ENCODE measurements around the gene ASPSCR1. TPM values are rescaled to one million over a fixed set of nuclear protein-coding genes. Genes with fewer than 3 reads are reported as not detected.

Gene ASPSCR1
- total and polyA plus RNA-seq, 2 of the 13 experiments (the other 11 are each of a cell fraction or from before 2014, with no cell fraction given): 274 to 314 TPM

DNA sequence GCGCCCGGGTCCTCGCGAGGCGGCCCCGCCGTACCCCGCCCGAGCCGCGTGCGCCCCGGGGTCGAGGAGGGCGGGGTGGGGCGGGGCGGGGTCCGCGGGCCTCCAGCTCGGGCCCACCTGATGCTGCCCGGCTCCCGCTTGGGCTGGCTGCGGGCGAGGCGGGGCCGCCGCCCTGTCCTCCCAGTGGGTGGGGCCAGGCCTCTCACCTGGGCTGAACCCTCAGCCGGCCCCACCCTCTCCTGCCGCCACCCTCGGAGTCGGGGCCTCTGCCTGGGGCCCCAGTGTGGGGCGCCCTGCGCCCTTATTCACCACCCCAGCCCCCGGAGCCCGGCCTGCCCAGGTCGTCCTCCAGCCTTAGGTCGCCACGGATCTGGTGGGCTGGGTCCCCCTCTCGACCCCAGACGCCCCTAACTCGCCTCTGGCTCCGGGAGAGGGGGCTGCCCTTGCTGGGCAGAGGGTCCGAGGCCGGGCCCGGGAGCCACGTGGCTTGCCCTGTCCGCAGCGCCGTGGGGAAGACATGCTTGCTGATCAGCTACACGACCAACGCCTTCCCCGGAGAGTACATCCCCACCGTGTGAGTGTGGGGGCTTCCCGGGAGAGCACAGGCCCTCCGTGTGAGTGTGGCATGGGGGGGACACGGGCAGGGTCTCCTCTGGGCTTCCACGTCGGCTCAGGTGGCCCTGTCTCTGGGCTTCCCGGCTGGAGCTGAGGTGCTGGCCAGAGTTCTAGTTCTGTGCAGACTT lies 54.6 kb downstream of the ASPSCR1 start (continued):
- no peak for TF ChIP-seq RERE (CRISPR knock-in tag; IDR thresholded peaks at IDR 0.05; ENCODE audit: low read depth)
- no peak for TF ChIP-seq TBL1XR1 (IDR thresholded peaks at IDR 0.05; ENCODE audit: borderline replicate concordance, low read length, partially characterized antibody)
- no peak for TF ChIP-seq ATF7-NPFF (CRISPR knock-in tag; IDR thresholded peaks at IDR 0.05; ENCODE audit: low read depth)
- TF ChIP-seq SP2 (CRISPR knock-in tag; IDR thresholded peaks at IDR 0.05): no peak
- no peak for TF ChIP-seq THAP8 (CRISPR knock-in tag; IDR thresholded peaks at IDR 0.05; ENCODE audit: borderline replicate concordance)
- TF ChIP-seq, protein P1, sequence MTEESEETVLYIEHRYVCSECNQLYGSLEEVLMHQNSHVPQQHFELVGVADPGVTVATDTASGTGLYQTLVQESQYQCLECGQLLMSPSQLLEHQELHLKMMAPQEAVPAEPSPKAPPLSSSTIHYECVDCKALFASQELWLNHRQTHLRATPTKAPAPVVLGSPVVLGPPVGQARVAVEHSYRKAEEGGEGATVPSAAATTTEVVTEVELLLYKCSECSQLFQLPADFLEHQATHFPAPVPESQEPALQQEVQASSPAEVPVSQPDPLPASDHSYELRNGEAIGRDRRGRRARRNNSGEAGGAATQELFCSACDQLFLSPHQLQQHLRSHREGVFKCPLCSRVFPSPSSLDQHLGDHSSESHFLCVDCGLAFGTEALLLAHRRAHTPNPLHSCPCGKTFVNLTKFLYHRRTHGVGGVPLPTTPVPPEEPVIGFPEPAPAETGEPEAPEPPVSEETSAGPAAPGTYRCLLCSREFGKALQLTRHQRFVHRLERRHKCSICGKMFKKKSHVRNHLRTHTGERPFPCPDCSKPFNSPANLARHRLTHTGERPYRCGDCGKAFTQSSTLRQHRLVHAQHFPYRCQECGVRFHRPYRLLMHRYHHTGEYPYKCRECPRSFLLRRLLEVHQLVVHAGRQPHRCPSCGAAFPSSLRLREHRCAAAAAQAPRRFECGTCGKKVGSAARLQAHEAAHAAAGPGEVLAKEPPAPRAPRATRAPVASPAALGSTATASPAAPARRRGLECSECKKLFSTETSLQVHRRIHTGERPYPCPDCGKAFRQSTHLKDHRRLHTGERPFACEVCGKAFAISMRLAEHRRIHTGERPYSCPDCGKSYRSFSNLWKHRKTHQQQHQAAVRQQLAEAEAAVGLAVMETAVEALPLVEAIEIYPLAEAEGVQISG (CRISPR knock-in tag; IDR thresholded peaks at IDR 0.05): no peak
- no peak for TF ChIP-seq CREM (IDR thresholded peaks at IDR 0.05)
- no peak for TF ChIP-seq CREM (CRISPR knock-in tag; IDR thresholded peaks at IDR 0.05)
- TF ChIP-seq TOE1 (CRISPR knock-in tag; IDR thresholded peaks at IDR 0.05): no peak
- no peak for TF ChIP-seq ZBTB37 (CRISPR knock-in tag; IDR thresholded peaks at IDR 0.05)
- no peak for TF ChIP-seq TMF1 (CRISPR knock-in tag; IDR thresholded peaks at IDR 0.05; ENCODE audit: low read depth)
- no peak for TF ChIP-seq ATM (IDR thresholded peaks at IDR 0.05; ENCODE audit: borderline replicate concordance)
- no peak for TF ChIP-seq SKI (IDR thresholded peaks at IDR 0.05; ENCODE audit: partially characterized antibody)
- no peak for TF ChIP-seq NCOA1 (CRISPR knock-in tag; IDR thresholded peaks at IDR 0.05)
- TF ChIP-seq, protein P2, sequence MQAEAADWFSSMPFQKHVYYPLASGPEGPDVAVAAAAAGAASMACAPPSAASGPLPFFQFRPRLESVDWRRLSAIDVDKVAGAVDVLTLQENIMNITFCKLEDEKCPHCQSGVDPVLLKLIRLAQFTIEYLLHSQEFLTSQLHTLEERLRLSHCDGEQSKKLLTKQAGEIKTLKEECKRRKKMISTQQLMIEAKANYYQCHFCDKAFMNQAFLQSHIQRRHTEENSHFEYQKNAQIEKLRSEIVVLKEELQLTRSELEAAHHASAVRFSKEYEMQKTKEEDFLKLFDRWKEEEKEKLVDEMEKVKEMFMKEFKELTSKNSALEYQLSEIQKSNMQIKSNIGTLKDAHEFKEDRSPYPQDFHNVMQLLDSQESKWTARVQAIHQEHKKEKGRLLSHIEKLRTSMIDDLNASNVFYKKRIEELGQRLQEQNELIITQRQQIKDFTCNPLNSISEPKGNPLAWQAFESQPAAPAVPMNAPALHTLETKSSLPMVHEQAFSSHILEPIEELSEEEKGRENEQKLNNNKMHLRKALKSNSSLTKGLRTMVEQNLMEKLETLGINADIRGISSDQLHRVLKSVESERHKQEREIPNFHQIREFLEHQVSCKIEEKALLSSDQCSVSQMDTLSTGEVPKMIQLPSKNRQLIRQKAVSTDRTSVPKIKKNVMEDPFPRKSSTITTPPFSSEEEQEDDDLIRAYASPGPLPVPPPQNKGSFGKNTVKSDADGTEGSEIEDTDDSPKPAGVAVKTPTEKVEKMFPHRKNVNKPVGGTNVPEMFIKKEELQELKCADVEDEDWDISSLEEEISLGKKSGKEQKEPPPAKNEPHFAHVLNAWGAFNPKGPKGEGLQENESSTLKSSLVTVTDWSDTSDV (CRISPR knock-in tag; IDR thresholded peaks at IDR 0.05): no peak
